Gastroesophageal sphincter (tissue), 4 donors: ENCODE data around the gene FGF1. TPM values are rescaled to one million over a fixed set of nuclear protein-coding genes. Genes with fewer than 3 reads are reported as not detected.

Experiments used
- ATAC-seq: fragments of 150-250 bp; one replicate; pipeline ENCODE4 v1.9.1; 2016; ENCODE audit warnings: mild to moderate bottlenecking, moderate library complexity
- H3K27ac ChIP-seq, 4 donors: fragments of 200-600 bp; sonication (generic) in 3 of 4; 1 replicate in 3 of 4; 2 replicates in 1 of 4; pipeline ENCODE4 v1.5.1; 2016 to 2019
- H3K27me3 ChIP-seq: fragments of 200-600 bp; sonication (generic); one replicate; pipeline ENCODE4 v1.5.1; 2019
- H3K36me3 ChIP-seq, 2 donors: fragments of 200-600 bp; sonication (generic); one replicate each; pipeline ENCODE4 v1.5.1; 2019; ENCODE audit warnings: control low read depth in 1 of 2
- H3K4me1 ChIP-seq, 3 donors: fragments of 200-600 bp; sonication (generic); 1 replicate in 2 of 3; 2 replicates in 1 of 3; pipeline ENCODE4 v1.5.1; 2016 to 2019; ENCODE audit warnings: control low read depth in 2 of 3
- H3K4me3 ChIP-seq, 2 donors: fragments of 200-600 bp; sonication (generic); one replicate each; pipeline ENCODE4 v1.5.1; 2019; ENCODE audit warnings: mild to moderate bottlenecking in 1 of 2, moderate library complexity in 1 of 2
- H3K9me3 ChIP-seq, 3 donors: fragments of 200-600 bp; sonication (generic); one replicate each; pipeline ENCODE4 v1.5.1; 2017 to 2019; ENCODE audit warnings: control low read depth in 2 of 3
- EP300 ChIP-seq: sonication (generic); formaldehyde crosslinking; IDR thresholded peaks from one replicate; pipeline ENCODE4 v1.6.1; 2017; ENCODE audit warnings: antibody characterized with exemption, mild to moderate bottlenecking
- POLR2A ChIP-seq, 2 donors: fragments of 450-650 bp; IDR thresholded peaks; one replicate each; pipeline ENCODE4 v1.6.1; 2017; ENCODE audit warnings: antibody characterized with exemption in 2 of 2, mild to moderate bottlenecking in 2 of 2, moderate library complexity in 1 of 2
- POLR2AphosphoS5 ChIP-seq: sonication (generic); formaldehyde crosslinking; IDR thresholded peaks from one replicate; pipeline ENCODE4 v1.6.1; 2017; ENCODE audit warnings: antibody characterized with exemption
- WGBS, 2 donors: methylation state at CpG; one replicate each; pipeline ENCODE4 v1.1.5; 2018; ENCODE audit warnings: low coverage in 1 of 2; 5-methylcytosine and 5-hydroxymethylcytosine counted together
- total RNA-seq, 4 donors: library from RNA; depleted of rRNA; stranded (reverse); fragments of >200 nt; gene quantifications; one replicate each; pipeline ENCODE4 v1.1.0, GENCODE V29; 2016
- TF ChIP-seq, protein P1 (sequence below), 4 experiments: fragments of 200-600 bp in 2 of 4; fragments of 450-650 bp in 2 of 4; sonication (generic) in 1 of 4; IDR thresholded peaks; one replicate each; pipeline ENCODE4 v1.5.1; 2017 to 2019; ENCODE audit warnings: antibody characterized with exemption in 4 of 4, mild to moderate bottlenecking in 2 of 4, moderate library complexity in 2 of 4

FGF1 gene
- total RNA-seq, 4 donors from 2014 or later, result 0.16 to 4.2 (median 2.9) TPM

DNA sequence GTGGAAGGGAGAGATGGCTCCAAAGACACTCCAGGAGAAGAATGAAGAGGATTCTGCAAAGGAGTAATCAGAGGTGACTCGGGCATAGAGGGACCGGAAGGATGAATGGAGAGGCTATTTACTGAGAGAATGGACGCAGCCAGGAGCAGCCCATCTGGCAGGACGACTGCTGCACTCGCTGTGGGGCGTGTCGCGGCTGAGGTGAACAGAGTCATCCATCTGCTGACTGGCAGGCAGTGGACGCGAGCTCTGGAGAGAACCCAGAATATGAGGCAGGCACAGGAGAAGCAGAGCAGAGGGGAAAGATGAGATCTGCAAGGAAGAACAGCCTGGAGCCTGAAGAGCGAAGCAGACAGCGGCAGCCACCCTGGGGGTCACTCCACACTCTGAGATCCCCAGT is 16.4 kb downstream of the FGF1 start:
- peaks cover 0 to 24% (median 0%) of the 10 kb centered on the region in 3 donors for H3K4me1 ChIP-seq
- H3K36me3 ChIP-seq, result no peaks in the 10 kb centered on the region
- no peaks in the 10 kb centered on the region for H3K9me3 ChIP-seq
- WGBS, 2 donors, result 24 to 67% methylated on average over 11 to 12 of the region's 12 CpGs
- TF ChIP-seq, protein P1, sequence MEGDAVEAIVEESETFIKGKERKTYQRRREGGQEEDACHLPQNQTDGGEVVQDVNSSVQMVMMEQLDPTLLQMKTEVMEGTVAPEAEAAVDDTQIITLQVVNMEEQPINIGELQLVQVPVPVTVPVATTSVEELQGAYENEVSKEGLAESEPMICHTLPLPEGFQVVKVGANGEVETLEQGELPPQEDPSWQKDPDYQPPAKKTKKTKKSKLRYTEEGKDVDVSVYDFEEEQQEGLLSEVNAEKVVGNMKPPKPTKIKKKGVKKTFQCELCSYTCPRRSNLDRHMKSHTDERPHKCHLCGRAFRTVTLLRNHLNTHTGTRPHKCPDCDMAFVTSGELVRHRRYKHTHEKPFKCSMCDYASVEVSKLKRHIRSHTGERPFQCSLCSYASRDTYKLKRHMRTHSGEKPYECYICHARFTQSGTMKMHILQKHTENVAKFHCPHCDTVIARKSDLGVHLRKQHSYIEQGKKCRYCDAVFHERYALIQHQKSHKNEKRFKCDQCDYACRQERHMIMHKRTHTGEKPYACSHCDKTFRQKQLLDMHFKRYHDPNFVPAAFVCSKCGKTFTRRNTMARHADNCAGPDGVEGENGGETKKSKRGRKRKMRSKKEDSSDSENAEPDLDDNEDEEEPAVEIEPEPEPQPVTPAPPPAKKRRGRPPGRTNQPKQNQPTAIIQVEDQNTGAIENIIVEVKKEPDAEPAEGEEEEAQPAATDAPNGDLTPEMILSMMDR (IDR thresholded peaks at IDR 0.05), result no peak
- TF ChIP-seq POLR2AphosphoS5, result no peak
- no peak for TF ChIP-seq EP300
- no peak for TF ChIP-seq POLR2A (IDR thresholded peaks at IDR 0.05)
- H3K27me3 ChIP-seq, result no peaks in the 10 kb centered on the region
- no peak overlapping the region for H3K4me3 ChIP-seq
- H3K27ac ChIP-seq, result no peak overlapping the region
- peak; percentile 40 for ATAC-seq

DNA sequence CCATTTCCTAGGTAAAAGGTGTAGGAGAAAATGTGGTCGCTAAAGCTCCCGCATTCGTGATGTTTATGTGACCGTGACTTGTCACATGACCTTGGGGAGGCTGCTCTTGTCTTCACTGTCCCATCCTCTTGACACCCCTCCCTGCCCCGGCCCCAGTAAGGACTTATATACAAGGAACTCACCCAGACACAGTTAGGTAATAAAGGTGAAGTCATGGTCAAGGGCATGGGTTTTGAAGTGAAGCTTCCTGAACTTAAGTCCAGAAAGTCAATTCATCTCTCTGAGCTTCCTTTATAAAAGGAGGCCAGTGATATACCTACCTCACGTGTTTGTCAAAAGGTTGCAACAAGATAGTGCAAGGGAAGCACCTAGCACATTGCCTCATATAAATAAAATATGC is 17.6 kb downstream of the FGF1 start:
- no peak for ATAC-seq
- no peaks in the 10 kb centered on the region for H3K9me3 ChIP-seq
- no peak overlapping the region for H3K27ac ChIP-seq
- H3K4me3 ChIP-seq, result no peak overlapping the region
- no peak for TF ChIP-seq POLR2A (IDR thresholded peaks at IDR 0.05)
- no peak for TF ChIP-seq EP300
- TF ChIP-seq, protein P1 (IDR thresholded peaks at IDR 0.05), result no peak
- no peak for TF ChIP-seq POLR2AphosphoS5
- WGBS, 2 donors, result 84 to 94% methylated on average over 5 to 6 of the region's 6 CpGs
- H3K4me1 ChIP-seq, result peaks cover 0 to 24% (median 0%) of the 10 kb centered on the region in 3 donors
- H3K27me3 ChIP-seq, result no peaks in the 10 kb centered on the region
- H3K36me3 ChIP-seq, result no peaks in the 10 kb centered on the region

DNA sequence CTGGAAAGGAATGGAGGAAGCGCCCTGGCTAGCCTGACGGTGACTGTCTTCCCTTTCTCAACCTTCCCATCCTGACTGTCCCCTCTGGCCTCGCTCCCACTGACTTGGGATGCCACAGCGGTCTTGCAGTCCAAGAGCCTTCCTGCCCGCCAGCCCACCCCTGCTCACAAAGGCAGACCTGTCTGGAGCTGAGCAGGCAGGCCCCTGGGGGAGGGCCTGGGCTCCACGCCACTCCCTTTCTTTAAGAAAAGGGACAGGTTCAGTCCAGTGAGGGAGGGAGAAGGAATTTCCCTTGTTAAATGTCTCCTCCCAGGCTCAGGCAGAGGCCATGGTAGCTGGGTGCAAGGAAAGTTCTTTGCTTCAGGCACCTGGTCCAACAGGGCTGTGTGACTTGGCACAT is 18.1 kb downstream of the FGF1 start:
- H3K36me3 ChIP-seq, result no peaks in the 10 kb centered on the region
- H3K4me1 ChIP-seq, result peaks cover 0 to 24% (median 0%) of the 10 kb centered on the region in 3 donors

DNA sequence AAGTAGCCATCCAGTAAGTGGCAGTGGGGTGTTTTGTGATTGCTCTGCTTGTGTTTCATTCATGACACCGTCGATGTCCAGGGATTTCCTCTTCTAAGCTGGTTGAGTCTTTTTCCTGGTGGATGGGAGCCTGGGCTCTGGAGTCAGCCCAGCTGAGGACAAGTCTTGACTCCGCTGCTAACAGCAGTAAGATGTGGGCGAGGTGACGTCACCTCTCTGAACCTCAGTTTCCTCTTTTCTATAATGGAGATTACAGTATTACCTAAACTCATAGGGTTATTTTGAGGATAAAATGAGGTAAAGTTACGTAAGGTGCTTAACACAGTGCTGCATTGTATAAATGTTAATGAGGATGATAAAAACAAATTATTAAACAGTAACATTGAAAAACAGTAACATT is 21.3 kb downstream of the FGF1 start:
- Histone ChIP-seq H3K36me3 (no peaks in the 10 kb centered on the region), H3K27me3 (no peaks in the 10 kb centered on the region), H3K4me1 (peaks cover 0 to 11% (median 0%) of the 10 kb centered on the region in 3 donors), H3K27ac (no peak overlapping the region), H3K4me3 (no peak overlapping the region), H3K9me3 (no peaks in the 10 kb centered on the region)
- no peak for ATAC-seq
- TF ChIP-seq EP300, result no peak
- TF ChIP-seq, protein P1 (IDR thresholded peaks at IDR 0.05), result no peak
- TF ChIP-seq POLR2A (IDR thresholded peaks at IDR 0.05), result no peak
- TF ChIP-seq POLR2AphosphoS5, result no peak
- WGBS, 2 donors, result 85 to 100% methylated on average over 4 to 6 of the region's 6 CpGs

More for the DNA sequence above, 18.1 kb downstream of the FGF1 start:
- no peak overlapping the region for H3K27ac ChIP-seq
- ATAC-seq, result no peak
- TF ChIP-seq POLR2AphosphoS5, result no peak
- TF ChIP-seq, protein P1 (IDR thresholded peaks at IDR 0.05), result no peak
- no peak for TF ChIP-seq EP300
- TF ChIP-seq POLR2A (IDR thresholded peaks at IDR 0.05), result no peak
- no peaks in the 10 kb centered on the region for H3K9me3 ChIP-seq
- H3K27me3 ChIP-seq, result no peaks in the 10 kb centered on the region
- no peak overlapping the region for H3K4me3 ChIP-seq
- WGBS, 2 donors, result 100% methylated on average over 2 of the region's 6 CpGs; no CpG with 5 or more reads in 1 of the 2 donors

DNA sequence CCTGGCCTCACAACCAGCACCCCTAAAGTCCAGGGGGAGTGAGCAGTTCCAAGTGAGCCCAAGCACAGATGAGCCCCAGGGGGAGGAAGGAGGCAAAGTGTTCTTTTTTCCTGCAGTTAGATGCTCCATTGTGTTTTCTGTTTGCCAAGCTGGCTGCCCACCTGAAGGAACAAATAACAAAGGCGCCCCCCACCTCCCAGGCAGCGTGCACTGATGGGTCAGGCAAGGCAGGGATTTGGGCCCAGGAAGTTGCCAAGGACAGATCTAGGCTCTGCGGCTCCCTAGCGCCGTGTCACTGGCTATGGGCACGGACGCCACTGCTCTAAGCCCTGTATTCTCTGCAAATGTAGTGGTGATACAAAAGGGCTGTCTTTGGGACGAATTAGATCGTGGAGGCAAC is 21.8 kb downstream of the FGF1 start:
- no peak for ATAC-seq
- no peaks in the 10 kb centered on the region for H3K9me3 ChIP-seq
- no peak for TF ChIP-seq EP300
- TF ChIP-seq POLR2A (IDR thresholded peaks at IDR 0.05), result no peak

More for the DNA sequence above, 21.8 kb downstream of the FGF1 start:
- Histone ChIP-seq H3K27ac (no peak overlapping the region), H3K36me3 (no peaks in the 10 kb centered on the region), H3K4me1 (peaks cover 0 to 8% (median 0%) of the 10 kb centered on the region in 3 donors), H3K4me3 (no peak overlapping the region), H3K27me3 (no peaks in the 10 kb centered on the region)
- 100% methylated on average over 2 to 4 of the region's 9 CpGs for whole genome bisulfite sequencing, 2 donors
